Choroid plexus epithelial cell (primary cell): ENCODE data around the gene CMTM1.

Experiments
- DNase-seq: peaks from one replicate; pipeline ENCODE4 v3.0.0-alpha.2; 2010; ENCODE audit warnings: low read depth
- H3K4me3 ChIP-seq: 2 replicates; pipeline ENCODE4 v1.5.1; 2011; ENCODE audit warnings: low read depth, mild to moderate bottlenecking, control low read depth, low read length, moderate library complexity
- TF ChIP-seq, protein P1 (sequence below): conservative IDR thresholded peaks from 2 replicates; pipeline ENCODE4 v1.5.1; 2011; ENCODE audit warnings: low read depth, mild to moderate bottlenecking, control low read depth, inconsistent platforms, low read length, moderate library complexity

Gene CMTM1

DNA sequence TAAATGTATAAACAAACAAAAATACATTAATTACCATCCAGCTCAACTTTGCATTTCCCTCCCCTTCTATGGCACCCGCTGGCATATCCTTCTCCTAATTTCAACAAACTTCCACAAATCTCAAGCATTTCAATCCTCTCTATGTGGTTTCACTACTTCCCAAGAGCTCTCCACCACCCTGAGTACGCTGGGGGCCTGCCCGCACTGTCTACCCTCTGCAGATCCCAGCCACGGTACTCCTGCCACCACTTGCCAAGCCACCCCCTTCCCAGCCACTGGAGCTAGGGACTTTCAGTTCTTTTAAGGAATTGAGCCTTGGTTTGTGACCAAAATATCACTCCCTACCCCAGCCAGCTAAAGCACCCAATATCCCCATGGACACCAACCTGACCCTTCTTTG is 18.2 kb upstream of the CMTM1 start:
- DNase-seq = no peak
- no peak overlapping the region for H3K4me3 ChIP-seq
- TF ChIP-seq, protein P1, sequence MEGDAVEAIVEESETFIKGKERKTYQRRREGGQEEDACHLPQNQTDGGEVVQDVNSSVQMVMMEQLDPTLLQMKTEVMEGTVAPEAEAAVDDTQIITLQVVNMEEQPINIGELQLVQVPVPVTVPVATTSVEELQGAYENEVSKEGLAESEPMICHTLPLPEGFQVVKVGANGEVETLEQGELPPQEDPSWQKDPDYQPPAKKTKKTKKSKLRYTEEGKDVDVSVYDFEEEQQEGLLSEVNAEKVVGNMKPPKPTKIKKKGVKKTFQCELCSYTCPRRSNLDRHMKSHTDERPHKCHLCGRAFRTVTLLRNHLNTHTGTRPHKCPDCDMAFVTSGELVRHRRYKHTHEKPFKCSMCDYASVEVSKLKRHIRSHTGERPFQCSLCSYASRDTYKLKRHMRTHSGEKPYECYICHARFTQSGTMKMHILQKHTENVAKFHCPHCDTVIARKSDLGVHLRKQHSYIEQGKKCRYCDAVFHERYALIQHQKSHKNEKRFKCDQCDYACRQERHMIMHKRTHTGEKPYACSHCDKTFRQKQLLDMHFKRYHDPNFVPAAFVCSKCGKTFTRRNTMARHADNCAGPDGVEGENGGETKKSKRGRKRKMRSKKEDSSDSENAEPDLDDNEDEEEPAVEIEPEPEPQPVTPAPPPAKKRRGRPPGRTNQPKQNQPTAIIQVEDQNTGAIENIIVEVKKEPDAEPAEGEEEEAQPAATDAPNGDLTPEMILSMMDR = no peak

DNA sequence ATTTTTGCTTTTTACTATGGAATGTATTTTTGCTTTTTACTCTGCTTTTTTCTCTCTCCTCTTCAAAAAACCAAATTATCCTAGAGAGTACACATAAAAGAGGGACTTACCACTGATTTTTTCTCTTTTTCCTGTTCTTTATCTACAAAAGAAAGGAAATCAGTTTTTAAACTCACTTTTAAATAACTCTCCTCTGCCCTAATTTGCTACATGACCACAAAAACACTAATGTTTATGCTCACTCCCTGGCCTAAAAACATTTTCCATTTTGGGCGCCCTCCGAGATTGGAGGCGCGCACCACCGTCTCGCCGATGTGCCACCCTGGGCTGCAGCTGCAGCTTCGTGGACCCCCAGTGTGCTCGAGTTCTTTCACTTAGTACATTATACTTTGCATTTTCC is 17.4 kb upstream of the CMTM1 start:
- TF ChIP-seq, protein P1 = no peak
- no peak for DNase-seq
- H3K4me3 ChIP-seq = peak overlapping the region; percentile 67

DNA sequence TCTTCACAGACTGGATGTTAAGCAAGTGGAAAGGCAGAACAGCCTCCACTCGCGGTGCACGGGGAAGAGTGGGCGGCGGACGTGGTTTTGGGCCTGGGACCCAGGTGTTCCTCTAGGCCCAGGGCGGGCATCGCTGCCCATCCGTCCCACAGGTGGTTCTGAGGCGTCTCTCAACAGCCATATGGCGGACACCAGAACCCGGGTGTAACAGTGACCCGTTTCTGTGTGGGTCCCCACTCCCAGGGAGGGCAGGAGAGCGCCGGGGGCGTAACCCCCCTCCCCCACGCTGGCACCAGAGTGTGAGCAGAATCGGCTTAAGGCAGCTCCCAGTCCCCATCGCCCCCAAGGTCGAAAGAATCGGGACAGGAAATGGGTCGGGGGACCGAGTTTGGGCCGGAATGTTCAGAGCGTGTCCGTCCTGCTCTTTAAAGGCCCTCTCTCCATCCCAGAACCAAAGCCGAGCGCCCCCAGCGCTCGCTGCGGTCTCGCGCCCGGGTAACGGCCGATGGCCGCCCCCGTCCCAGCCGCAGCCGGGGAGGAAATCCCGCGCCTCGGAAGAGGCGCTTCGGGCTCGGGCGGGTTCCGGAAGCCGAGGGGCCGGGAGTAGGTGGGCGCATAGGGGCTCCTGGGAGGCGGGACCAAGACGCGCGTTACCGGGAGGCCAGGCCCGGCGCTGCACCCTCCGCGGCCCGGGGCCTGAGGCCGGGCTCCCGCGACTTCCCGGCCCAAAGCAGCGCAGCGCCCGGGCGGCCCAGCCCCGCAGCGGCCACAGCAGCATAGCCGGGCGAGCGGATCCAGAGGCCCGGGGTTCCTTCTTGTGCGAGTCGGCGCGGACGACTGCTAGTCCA is 16.7 kb upstream of the CMTM1 start, which contains the start of gene TK2:
Gene TK2 (minus strand): TSS at position 839 of the 848 bp plus-strand sequence. CDS start 61 bp downstream, at position 778.
- peak; percentile 80 for DNase-seq
- TF ChIP-seq, protein P1 = peak; percentile 27
- H3K4me3 ChIP-seq = peak within 1 kb of the TSS; percentile 67

DNA sequence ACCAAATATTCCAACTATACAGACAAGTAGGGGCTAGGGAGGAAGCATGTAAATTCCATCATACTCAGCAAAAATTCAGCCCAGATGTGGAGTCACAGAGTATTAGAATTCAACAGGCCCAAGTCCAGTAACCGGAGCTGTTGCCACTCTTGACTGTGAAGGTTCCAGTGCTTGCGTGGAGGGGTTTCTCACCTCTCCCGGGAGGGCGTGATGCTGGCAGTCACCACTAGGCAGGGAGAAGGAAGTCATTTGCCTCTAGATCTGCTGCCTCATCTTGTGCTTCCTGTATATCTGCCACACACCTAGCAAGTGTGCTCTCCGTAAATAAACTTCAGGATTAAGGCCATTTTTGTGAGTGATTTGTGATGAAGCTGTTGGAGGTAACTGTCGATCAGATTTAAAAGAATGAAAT is 14.9 kb upstream of the CMTM1 start:
- peak; percentile 37 for DNase-seq
- TF ChIP-seq, protein P1 = peak; percentile 35
- no peak overlapping the region for H3K4me3 ChIP-seq

DNA sequence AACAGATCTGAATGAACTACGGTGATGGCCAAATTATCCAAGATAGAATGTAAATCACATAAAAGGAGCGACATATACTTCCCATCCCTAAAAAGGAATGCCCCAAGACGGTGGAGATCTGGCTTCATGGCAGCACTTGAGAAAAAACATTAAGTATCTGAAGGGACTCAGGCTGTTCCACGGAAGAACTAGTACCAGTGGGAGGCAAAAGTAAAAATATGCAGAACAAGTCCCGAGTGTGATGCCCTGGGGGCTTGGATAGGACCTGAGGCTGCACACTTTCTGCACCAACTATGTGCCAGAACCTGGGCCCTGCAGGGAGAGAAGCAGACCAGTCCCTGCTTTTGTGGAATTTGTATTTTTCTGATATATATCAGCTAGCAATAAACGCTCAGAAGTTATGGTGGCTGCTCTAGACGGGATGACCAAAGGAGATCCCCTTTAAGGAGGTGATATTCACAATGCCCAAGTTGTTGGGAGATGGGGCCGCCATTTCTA is 14.4 kb upstream of the CMTM1 start:
- peak overlapping the region; percentile 84 for H3K4me3 ChIP-seq
- DNase-seq = no peak
- TF ChIP-seq, protein P1 = no peak

DNA sequence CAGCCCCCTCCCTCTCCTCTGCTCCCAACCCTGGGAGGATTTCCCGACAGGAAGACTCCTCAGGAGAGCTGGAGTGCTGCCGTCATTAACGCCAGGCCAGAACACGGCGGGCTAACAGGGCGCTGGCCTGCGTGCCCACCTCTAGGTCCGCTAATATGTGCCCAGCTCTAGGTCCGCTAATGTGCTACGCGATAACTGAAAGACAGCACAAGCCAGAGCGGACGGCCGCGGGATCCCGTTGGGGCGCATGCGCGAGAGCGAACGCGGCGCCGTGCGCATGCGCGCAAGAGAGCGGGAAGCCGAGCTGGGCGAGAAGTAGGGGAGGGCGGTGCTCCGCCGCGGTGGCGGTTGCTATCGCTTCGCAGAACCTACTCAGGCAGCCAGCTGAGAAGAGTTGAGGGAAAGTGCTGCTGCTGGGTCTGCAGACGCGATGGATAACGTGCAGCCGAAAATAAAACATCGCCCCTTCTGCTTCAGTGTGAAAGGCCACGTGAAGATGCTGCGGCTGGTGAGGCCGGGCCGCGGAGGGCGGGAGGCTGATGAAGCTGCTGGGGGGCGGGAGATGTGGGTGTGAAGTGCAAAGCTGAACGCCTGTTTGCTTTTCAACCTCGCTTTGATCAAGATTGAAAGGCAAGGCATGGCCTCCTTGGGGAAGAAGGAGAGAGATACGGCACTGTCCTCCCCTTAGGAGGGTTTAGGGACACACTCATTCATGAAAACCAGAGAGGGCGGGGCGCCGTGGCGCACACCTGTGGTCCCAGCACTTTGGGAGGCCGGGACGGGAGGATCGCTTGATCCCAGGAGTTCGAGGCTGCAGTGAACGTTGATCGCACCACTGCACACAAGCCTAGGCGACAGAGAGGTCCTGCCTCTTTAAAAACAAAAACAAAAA is 13.7 kb upstream of the CMTM1 start, which contains the start of gene CKLF:
Gene CKLF (plus strand): TSS at position 291 of the 892 bp plus-strand sequence. CDS start 140 bp downstream, at position 431.
- DNase-seq = peak; percentile 92
- TF ChIP-seq, protein P1 = no peak
- peak within 1 kb of the TSS; percentile 84 for H3K4me3 ChIP-seq
